H9 (cell line): ENCODE results near the gene SNX30. TPM values are rescaled to one million over a fixed set of nuclear protein-coding genes. Genes with fewer than 3 reads are reported as not detected.

Source experiments
- DNase-seq: peaks from one replicate; pipeline ENCODE4 v3.0.0-alpha.2; 2017
- H2AFZ ChIP-seq: one replicate; pipeline ENCODE4 v1.6.1; 2013; ENCODE audit warnings: mild to moderate bottlenecking, low read length, control low read depth, moderate library complexity
- H2AK5ac ChIP-seq: 2 replicates; pipeline ENCODE4 v1.6.1; 2013; ENCODE audit warnings: low read length, control low read depth, mixed read lengths; ENCODE audit not compliant: insufficient read length
- H2BK120ac ChIP-seq: one replicate; pipeline ENCODE4 v1.6.1; 2013; ENCODE audit warnings: low read depth, mild to moderate bottlenecking, low read length, control low read depth, inconsistent platforms; ENCODE audit not compliant: poor library complexity, severe bottlenecking
- H2BK12ac ChIP-seq: 2 replicates; pipeline ENCODE4 v1.6.1; 2013; ENCODE audit warnings: low read length, control low read depth, mixed read lengths, low read depth; ENCODE audit not compliant: insufficient read length
- H2BK15ac ChIP-seq: 2 replicates; pipeline ENCODE4 v1.6.1; 2013; ENCODE audit warnings: low read depth, low read length, control low read depth
- H2BK20ac ChIP-seq: one replicate; pipeline ENCODE4 v1.6.1; 2013; ENCODE audit warnings: low read depth, mild to moderate bottlenecking, low read length, control low read depth, inconsistent platforms; ENCODE audit not compliant: poor library complexity, severe bottlenecking
- H2BK5ac ChIP-seq: 2 replicates; pipeline ENCODE4 v1.6.1; 2013; ENCODE audit warnings: low read length, control low read depth, mixed read lengths; ENCODE audit not compliant: insufficient read length
- H3K14ac ChIP-seq: 2 replicates; pipeline ENCODE4 v1.6.1; 2013; ENCODE audit warnings: low read length, control low read depth; ENCODE audit not compliant: insufficient read depth
- H3K18ac ChIP-seq: 2 replicates; pipeline ENCODE4 v1.6.1; 2013; ENCODE audit warnings: low read depth, mild to moderate bottlenecking, mixed read lengths, low read length, control low read depth; ENCODE audit not compliant: insufficient read length
- H3K23ac ChIP-seq: 2 replicates; pipeline ENCODE4 v1.6.1; 2013; ENCODE audit warnings: low read length, control low read depth, mixed read lengths, low read depth; ENCODE audit not compliant: insufficient read length
- H3K23me2 ChIP-seq: 2 replicates; pipeline ENCODE4 v1.6.1; 2013; ENCODE audit warnings: low read depth, mild to moderate bottlenecking, mixed read lengths, low read length, control low read depth; ENCODE audit not compliant: insufficient read length, poor library complexity, severe bottlenecking
- H3K27ac ChIP-seq: 2 replicates; pipeline ENCODE4 v1.5.1; 2013; ENCODE audit warnings: low read length, control low read depth, mixed read lengths, low read depth; ENCODE audit not compliant: insufficient read length
- H3K27me3 ChIP-seq: 2 replicates; pipeline ENCODE4 v1.6.1; 2013; ENCODE audit warnings: low read length, control low read depth, inconsistent platforms; ENCODE audit not compliant: insufficient read depth
- H3K4ac ChIP-seq: 2 replicates; pipeline ENCODE4 v1.6.1; 2013; ENCODE audit warnings: low read depth, mild to moderate bottlenecking, control low read depth, inconsistent platforms, low read length, moderate library complexity
- H3K4me1 ChIP-seq: 2 replicates; pipeline ENCODE4 v1.6.1; 2013; ENCODE audit warnings: low read length, control low read depth, inconsistent platforms; ENCODE audit not compliant: insufficient read depth
- H3K4me2 ChIP-seq: 2 replicates; pipeline ENCODE4 v1.6.1; 2013; ENCODE audit warnings: low read length, control low read depth, mixed read lengths; ENCODE audit not compliant: insufficient read length, insufficient read depth
- H3K56ac ChIP-seq: 2 replicates; pipeline ENCODE4 v1.6.1; 2013; ENCODE audit warnings: low read depth, mild to moderate bottlenecking, mixed read lengths, low read length, control low read depth; ENCODE audit not compliant: insufficient read length
- H3K79me1 ChIP-seq: 2 replicates; pipeline ENCODE4 v1.6.1; 2013; ENCODE audit warnings: low read depth, mild to moderate bottlenecking, moderate library complexity, low read length, control low read depth, inconsistent platforms; ENCODE audit not compliant: insufficient read depth, poor library complexity, severe bottlenecking
- H3K79me2 ChIP-seq: 2 replicates; pipeline ENCODE4 v1.6.1; 2013; ENCODE audit warnings: low read length, control low read depth, inconsistent platforms; ENCODE audit not compliant: insufficient read depth
- H3K9ac ChIP-seq: 2 replicates; pipeline ENCODE4 v1.6.1; 2013; ENCODE audit warnings: low read length, control low read depth, mixed read lengths; ENCODE audit not compliant: insufficient read length; ENCODE audit errors: extremely low read depth
- H3K9me3 ChIP-seq: one replicate; pipeline ENCODE4 v1.6.1; 2013; ENCODE audit warnings: low read depth, low read length, inconsistent platforms; ENCODE audit not compliant: control insufficient read depth
- H3T11ph ChIP-seq: one replicate; pipeline ENCODE4 v1.6.1; 2013; ENCODE audit warnings: mild to moderate bottlenecking, low read length, control low read depth, inconsistent platforms
- H4K20me1 ChIP-seq: one replicate; pipeline ENCODE4 v1.6.1; 2013; ENCODE audit not compliant: control insufficient read depth, insufficient read length, insufficient read depth
- H4K5ac ChIP-seq: 2 replicates; pipeline ENCODE4 v1.6.1; 2013; ENCODE audit warnings: low read depth, mild to moderate bottlenecking, mixed read lengths, low read length, control low read depth; ENCODE audit not compliant: insufficient read length
- H4K8ac ChIP-seq: replicated peaks from 2 replicates; pipeline ENCODE4 v1.6.1; 2013; ENCODE audit warnings: low read length, control low read depth, mixed read lengths, low read depth; ENCODE audit not compliant: insufficient read length
- H4K91ac ChIP-seq: 2 replicates; pipeline ENCODE4 v1.6.1; 2013; ENCODE audit warnings: low read depth, mild to moderate bottlenecking, moderate library complexity, mixed read lengths, low read length, control low read depth; ENCODE audit not compliant: insufficient read length
- H3K27ac Mint-ChIP-seq, 3 experiments: 2 replicates in 2 of 3; 3 replicates in 1 of 3; pipeline ENCODE4 v1.8.0; 2020 to 2021; ENCODE audit warnings: mixed read lengths in 3 of 3, mild to moderate bottlenecking in 1 of 3, moderate library complexity in 1 of 3
- H3K27me3 Mint-ChIP-seq: 2 replicates; pipeline ENCODE4 v1.8.0; 2021; ENCODE audit warnings: low read depth, mild to moderate bottlenecking, moderate library complexity, mixed read lengths
- H3K36me3 Mint-ChIP-seq, 3 experiments: 2 replicates in 2 of 3; 3 replicates in 1 of 3; pipeline ENCODE4 v1.8.0; 2020 to 2021; ENCODE audit warnings: low read depth in 3 of 3, mixed read lengths in 3 of 3; ENCODE audit not compliant: insufficient read depth in 1 of 3
- H3K4me1 Mint-ChIP-seq, 2 experiments: 2 replicates each; pipeline ENCODE4 v1.8.0; 2020; ENCODE audit warnings: mixed read lengths in 2 of 2
- H3K4me3 Mint-ChIP-seq, 2 experiments: 2 replicates in 1 of 2; 3 replicates in 1 of 2; pipeline ENCODE4 v1.8.0; 2020 to 2021; ENCODE audit warnings: mild to moderate bottlenecking in 2 of 2, mixed read lengths in 2 of 2, moderate library complexity in 1 of 2
- H3K9me3 Mint-ChIP-seq, 2 experiments: 2 replicates in 1 of 2; 3 replicates in 1 of 2; pipeline ENCODE4 v1.8.0; 2020; ENCODE audit warnings: mild to moderate bottlenecking in 2 of 2, mixed read lengths in 2 of 2, moderate library complexity in 1 of 2
- WGBS: extraction: QIAGEN DNeasy Blood & Tissue Kit; methylation state at CpG from one replicate; pipeline ENCODE4 v1.1.7; 2013; ENCODE audit warnings: missing lambda C conversion rate, low lambda C conversion rate, mixed read lengths; ENCODE audit not compliant: insufficient read length; ENCODE audit errors: extremely low coverage; 5-methylcytosine and 5-hydroxymethylcytosine counted together
- total RNA-seq: library from RNA; stranded (reverse); gene quantifications from 2 replicates; pipeline ENCODE4 v1.2.1, GENCODE V29; 2021
- TF ChIP-seq, protein P1 (sequence below): fragments of 200-600 bp; sonication (generic); conservative IDR thresholded peaks from 3 replicates; pipeline ENCODE4 v1.8.0; 2021; ENCODE audit warnings: antibody characterized with exemption, mild to moderate bottlenecking

The SNX30 gene
- total RNA-seq, 1 experiment from 2014 or later: 10.3 TPM

DNA sequence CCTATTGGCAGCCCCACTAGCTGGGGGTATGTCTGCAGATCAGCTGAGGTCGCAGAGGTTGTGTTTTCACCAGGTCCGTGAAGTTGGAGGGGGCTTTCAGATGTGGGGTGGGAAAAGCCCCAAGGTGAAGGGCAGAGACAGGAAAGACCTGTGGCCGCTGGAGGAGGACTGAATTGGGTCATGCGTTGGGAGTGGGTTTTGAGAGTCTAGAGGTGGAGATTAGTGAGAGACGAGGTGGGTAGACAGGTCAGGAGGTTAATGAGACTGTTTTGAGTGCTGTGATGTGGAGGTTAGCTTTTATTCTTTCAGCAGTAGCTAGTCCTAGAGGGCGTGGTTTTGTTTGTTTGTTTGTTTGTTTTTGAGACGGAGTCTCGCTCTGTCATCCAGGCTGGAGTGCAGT, 10.3 kb downstream of the SNX30 start:
- Histone ChIP-seq H4K91ac (no peak overlapping the region), H2BK120ac (no peak overlapping the region), H3K9ac (no peak overlapping the region), H2AFZ (no peak overlapping the region), H3K18ac (no peak overlapping the region), H2AK5ac (no peak overlapping the region), H3K4ac (no peak overlapping the region), H3K4me2 (no peak overlapping the region), H4K5ac (no peak overlapping the region), H3T11ph (no peak overlapping the region), H3K4me1 (no peaks in the 10 kb centered on the region; the same call in 1 of the 2 replicates), H3K27me3 (no peaks in the 10 kb centered on the region), H2BK5ac (no peak overlapping the region), H2BK12ac (no peak overlapping the region), H3K14ac (no peak overlapping the region), H3K23me2 (no peaks in the 10 kb centered on the region), H3K79me1 (no peaks in the 10 kb centered on the region), H3K56ac (no peak overlapping the region), H3K9me3 (no peaks in the 10 kb centered on the region), H3K23ac (no peak overlapping the region), H4K8ac (no peak overlapping the region), H3K79me2 (no peaks in the 10 kb centered on the region), H2BK15ac (no peak overlapping the region), H4K20me1 (no peaks in the 10 kb centered on the region), H2BK20ac (no peak overlapping the region), H3K27ac (no peak overlapping the region)
- TF ChIP-seq, protein P1, sequence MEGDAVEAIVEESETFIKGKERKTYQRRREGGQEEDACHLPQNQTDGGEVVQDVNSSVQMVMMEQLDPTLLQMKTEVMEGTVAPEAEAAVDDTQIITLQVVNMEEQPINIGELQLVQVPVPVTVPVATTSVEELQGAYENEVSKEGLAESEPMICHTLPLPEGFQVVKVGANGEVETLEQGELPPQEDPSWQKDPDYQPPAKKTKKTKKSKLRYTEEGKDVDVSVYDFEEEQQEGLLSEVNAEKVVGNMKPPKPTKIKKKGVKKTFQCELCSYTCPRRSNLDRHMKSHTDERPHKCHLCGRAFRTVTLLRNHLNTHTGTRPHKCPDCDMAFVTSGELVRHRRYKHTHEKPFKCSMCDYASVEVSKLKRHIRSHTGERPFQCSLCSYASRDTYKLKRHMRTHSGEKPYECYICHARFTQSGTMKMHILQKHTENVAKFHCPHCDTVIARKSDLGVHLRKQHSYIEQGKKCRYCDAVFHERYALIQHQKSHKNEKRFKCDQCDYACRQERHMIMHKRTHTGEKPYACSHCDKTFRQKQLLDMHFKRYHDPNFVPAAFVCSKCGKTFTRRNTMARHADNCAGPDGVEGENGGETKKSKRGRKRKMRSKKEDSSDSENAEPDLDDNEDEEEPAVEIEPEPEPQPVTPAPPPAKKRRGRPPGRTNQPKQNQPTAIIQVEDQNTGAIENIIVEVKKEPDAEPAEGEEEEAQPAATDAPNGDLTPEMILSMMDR: no peak
- H3K27me3 Mint-ChIP-seq: no peaks in the 10 kb centered on the region
- H3K27ac Mint-ChIP-seq: peak overlapping the region in 1 of 3 experiments; percentile 70; a peak in 1 of 7 replicates
- H3K4me1 Mint-ChIP-seq: peaks cover 15 to 16% of the 10 kb centered on the region in 2 experiments
- no peak overlapping the region for H3K4me3 Mint-ChIP-seq
- no peak for DNase-seq
- H3K9me3 Mint-ChIP-seq: no peaks in the 10 kb centered on the region
- no CpG with 5 or more reads among the region's 8 CpGs for WGBS
- no peaks in the 10 kb centered on the region for H3K36me3 Mint-ChIP-seq
